Trophoblast cell (in vitro differentiated cells and primary cell): ENCODE measurements around the gene CCDC106.

Experiments used
- DNase-seq, 2 donors: peaks; one replicate each; pipeline ENCODE4 v3.0.0-alpha.2; 2016
- H2AFZ ChIP-seq: 2 replicates; pipeline ENCODE4 v1.6.1; 2013; ENCODE audit warnings: low read length, moderate library complexity, mild to moderate bottlenecking; ENCODE audit not compliant: insufficient read depth, poor library complexity
- H2AK5ac ChIP-seq: 2 replicates; pipeline ENCODE4 v1.6.1; 2013; ENCODE audit warnings: mild to moderate bottlenecking, low read length
- H2BK120ac ChIP-seq: 2 replicates; pipeline ENCODE4 v1.6.1; 2013; ENCODE audit warnings: low read length, mild to moderate bottlenecking, moderate library complexity; ENCODE audit not compliant: insufficient read depth, poor library complexity
- H2BK12ac ChIP-seq: 2 replicates; pipeline ENCODE4 v1.6.1; 2013; ENCODE audit warnings: mild to moderate bottlenecking, low read length, moderate library complexity
- H2BK5ac ChIP-seq: 2 replicates; pipeline ENCODE4 v1.6.1; 2013; ENCODE audit warnings: low read length, low read depth, moderate library complexity, mild to moderate bottlenecking; ENCODE audit not compliant: poor library complexity
- H3K14ac ChIP-seq: 2 replicates; pipeline ENCODE4 v1.6.1; 2013; ENCODE audit warnings: mild to moderate bottlenecking, low read length
- H3K18ac ChIP-seq: 2 replicates; pipeline ENCODE4 v1.6.1; 2013; ENCODE audit warnings: mild to moderate bottlenecking, low read length
- H3K23ac ChIP-seq: 2 replicates; pipeline ENCODE4 v1.6.1; 2013; ENCODE audit warnings: low read length
- H3K27ac ChIP-seq: 2 replicates; pipeline ENCODE4 v1.5.1; 2013; ENCODE audit warnings: low read depth, mild to moderate bottlenecking, inconsistent platforms, low read length, moderate library complexity
- H3K27me3 ChIP-seq: 2 replicates; pipeline ENCODE4 v1.6.1; 2013; ENCODE audit warnings: inconsistent platforms, mild to moderate bottlenecking, low read length, moderate library complexity; ENCODE audit not compliant: insufficient read depth
- H3K36me3 ChIP-seq, 2 experiments: 1 replicate in 1 of 2; 2 replicates in 1 of 2; pipeline ENCODE4 v1.6.1; 2013; ENCODE audit warnings: low read length in 2 of 2, mild to moderate bottlenecking in 2 of 2, moderate library complexity in 1 of 2; ENCODE audit not compliant: insufficient read depth in 2 of 2, control insufficient read depth in 1 of 2
- H3K4ac ChIP-seq: 2 replicates; pipeline ENCODE4 v1.6.1; 2013; ENCODE audit warnings: low read depth, mild to moderate bottlenecking, low read length, moderate library complexity
- H3K4me1 ChIP-seq, 2 experiments: 1 replicate in 1 of 2; 2 replicates in 1 of 2; pipeline ENCODE4 v1.6.1; 2013; ENCODE audit warnings: low read length in 2 of 2, mild to moderate bottlenecking in 2 of 2, moderate library complexity in 1 of 2; ENCODE audit not compliant: insufficient read depth in 2 of 2, control insufficient read depth in 1 of 2
- H3K4me2 ChIP-seq: 2 replicates; pipeline ENCODE4 v1.6.1; 2013; ENCODE audit warnings: inconsistent platforms, mild to moderate bottlenecking, low read length, moderate library complexity
- H3K4me3 ChIP-seq: 2 replicates; pipeline ENCODE4 v1.5.1; 2013; ENCODE audit warnings: mild to moderate bottlenecking, low read depth, low read length, inconsistent platforms
- H3K79me1 ChIP-seq: one replicate; pipeline ENCODE4 v1.6.1; 2013; ENCODE audit warnings: low read length
- H3K79me2 ChIP-seq: 2 replicates; pipeline ENCODE4 v1.6.1; 2013; ENCODE audit warnings: low read length, mild to moderate bottlenecking; ENCODE audit not compliant: control insufficient read depth, insufficient read depth, poor library complexity
- H3K9ac ChIP-seq: 2 replicates; pipeline ENCODE4 v1.6.1; 2013; ENCODE audit warnings: mild to moderate bottlenecking, low read length
- H3K9me3 ChIP-seq: 2 replicates; pipeline ENCODE4 v1.6.1; 2013; ENCODE audit warnings: low read depth, mild to moderate bottlenecking, control low read depth, inconsistent platforms, low read length; ENCODE audit not compliant: insufficient read depth
- H4K12ac ChIP-seq: 2 replicates; pipeline ENCODE4 v1.6.1; 2013; ENCODE audit warnings: low read depth, mild to moderate bottlenecking, low read length, moderate library complexity
- H4K8ac ChIP-seq: 2 replicates; pipeline ENCODE4 v1.6.1; 2013; ENCODE audit warnings: low read depth, mild to moderate bottlenecking, low read length, moderate library complexity
- H4K91ac ChIP-seq: one replicate; pipeline ENCODE4 v1.6.1; 2013; ENCODE audit warnings: low read depth, mild to moderate bottlenecking, low read length, moderate library complexity
- WGBS: extraction: QIAGEN DNeasy Blood & Tissue Kit; methylation state at CpG from one replicate; pipeline ENCODE4 v1.1.7; 2013; ENCODE audit warnings: missing lambda C conversion rate; ENCODE audit not compliant: insufficient read length, insufficient coverage; ENCODE audit errors: extremely low coverage; 5-methylcytosine and 5-hydroxymethylcytosine counted together

Gene CCDC106

DNA sequence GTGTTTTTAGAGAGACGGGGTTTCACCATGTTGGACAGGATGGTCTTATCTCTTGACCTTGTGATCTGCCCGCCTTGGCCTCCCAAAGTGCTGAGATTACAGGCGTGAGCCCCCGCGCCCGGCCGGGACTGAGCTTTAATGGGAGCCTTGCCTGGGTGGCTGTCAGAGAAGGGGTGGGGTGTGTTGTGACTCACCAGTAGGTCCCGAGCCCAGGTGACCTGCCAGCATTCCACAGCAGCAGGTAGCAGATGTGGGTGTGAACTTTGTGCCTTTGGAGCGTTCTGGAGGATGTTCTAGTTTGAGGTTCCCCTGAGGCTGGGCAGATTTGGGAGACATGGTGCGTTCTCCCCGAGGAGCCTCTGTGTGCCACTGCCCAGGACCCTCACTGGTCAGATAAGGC is 19.9 kb downstream of the CCDC106 start:
- Histone ChIP-seq H3K18ac (no peak overlapping the region), H3K4me3 (no peak overlapping the region), H3K23ac (no peak overlapping the region), H3K9me3 (peaks cover 2% of the 10 kb centered on the region), H2AFZ (no peak overlapping the region), H3K79me2 (no peaks in the 10 kb centered on the region), H4K12ac (no peak overlapping the region), H3K27me3 (no peaks in the 10 kb centered on the region), H4K91ac (no peak overlapping the region), H3K79me1 (no peaks in the 10 kb centered on the region), H3K4me2 (no peak overlapping the region), H2BK120ac (no peak overlapping the region), H2BK5ac (no peak overlapping the region), H3K27ac (no peak overlapping the region), H4K8ac (no peak overlapping the region), H2AK5ac (no peak overlapping the region), H3K4me1 (peaks cover 0 to 3% of the 10 kb centered on the region in 2 experiments), H2BK12ac (no peak overlapping the region), H3K4ac (no peak overlapping the region), H3K14ac (no peak overlapping the region), H3K9ac (no peak overlapping the region), H3K36me3 (peaks cover 76 to 87% of the 10 kb centered on the region in 2 experiments)
- peak; percentile 43 to 63 for DNase-seq
- no CpG with 5 or more reads among the region's 11 CpGs for WGBS

DNA sequence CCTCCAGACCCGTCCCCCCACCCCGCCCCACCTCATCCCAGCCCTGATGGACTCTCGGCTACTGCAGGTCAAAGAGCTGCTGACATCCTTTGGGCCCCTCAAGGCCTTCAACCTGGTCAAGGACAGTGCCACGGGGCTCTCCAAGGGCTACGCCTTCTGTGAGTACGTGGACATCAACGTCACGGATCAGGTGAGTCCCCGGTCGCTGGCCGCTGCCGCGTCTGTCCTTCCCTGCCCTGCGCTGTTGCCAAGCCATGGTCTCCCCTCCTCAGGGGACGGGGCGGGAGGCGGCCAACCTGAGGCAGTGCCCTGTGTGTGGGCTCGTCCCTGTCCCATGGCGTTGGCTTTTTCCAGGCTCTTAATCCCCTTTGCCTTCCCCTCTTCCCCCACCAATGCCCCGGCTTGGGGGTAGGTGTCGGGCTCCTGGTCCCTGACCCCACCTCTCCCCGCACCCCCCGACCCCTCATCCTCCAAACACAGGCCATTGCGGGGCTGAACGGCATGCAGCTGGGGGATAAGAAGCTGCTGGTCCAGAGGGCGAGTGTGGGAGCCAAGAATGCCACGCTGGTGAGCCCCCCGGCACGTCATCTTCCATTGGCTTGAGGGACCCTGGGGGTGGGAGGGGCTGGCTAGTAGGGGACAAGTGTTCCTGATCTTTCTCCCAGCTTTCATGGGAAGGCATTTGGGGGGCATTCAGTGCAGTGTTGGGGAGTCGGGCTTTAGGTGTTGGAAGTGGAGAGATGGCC is 20.8 kb downstream of the CCDC106 start:
- Histone ChIP-seq H3K23ac (no peak overlapping the region), H3K27me3 (no peaks in the 10 kb centered on the region), H3K27ac (no peak overlapping the region), H2BK5ac (no peak overlapping the region), H3K4ac (peak overlapping the region; percentile 6), H2BK12ac (no peak overlapping the region), H3K4me3 (no peak overlapping the region), H3K14ac (no peak overlapping the region), H4K8ac (no peak overlapping the region), H4K12ac (no peak overlapping the region), H3K36me3 (peaks cover 72 to 84% of the 10 kb centered on the region in 2 experiments), H2BK120ac (no peak overlapping the region), H3K9ac (no peak overlapping the region), H3K79me1 (no peaks in the 10 kb centered on the region), H2AFZ (no peak overlapping the region), H3K79me2 (no peaks in the 10 kb centered on the region), H2AK5ac (no peak overlapping the region), H3K4me2 (no peak overlapping the region), H4K91ac (no peak overlapping the region), H3K4me1 (peaks cover 0 to 3% of the 10 kb centered on the region in 2 experiments), H3K18ac (no peak overlapping the region), H3K9me3 (peaks cover 2% of the 10 kb centered on the region)
- no CpG with 5 or more reads among the region's 30 CpGs for WGBS
- DNase-seq: no peak

DNA sequence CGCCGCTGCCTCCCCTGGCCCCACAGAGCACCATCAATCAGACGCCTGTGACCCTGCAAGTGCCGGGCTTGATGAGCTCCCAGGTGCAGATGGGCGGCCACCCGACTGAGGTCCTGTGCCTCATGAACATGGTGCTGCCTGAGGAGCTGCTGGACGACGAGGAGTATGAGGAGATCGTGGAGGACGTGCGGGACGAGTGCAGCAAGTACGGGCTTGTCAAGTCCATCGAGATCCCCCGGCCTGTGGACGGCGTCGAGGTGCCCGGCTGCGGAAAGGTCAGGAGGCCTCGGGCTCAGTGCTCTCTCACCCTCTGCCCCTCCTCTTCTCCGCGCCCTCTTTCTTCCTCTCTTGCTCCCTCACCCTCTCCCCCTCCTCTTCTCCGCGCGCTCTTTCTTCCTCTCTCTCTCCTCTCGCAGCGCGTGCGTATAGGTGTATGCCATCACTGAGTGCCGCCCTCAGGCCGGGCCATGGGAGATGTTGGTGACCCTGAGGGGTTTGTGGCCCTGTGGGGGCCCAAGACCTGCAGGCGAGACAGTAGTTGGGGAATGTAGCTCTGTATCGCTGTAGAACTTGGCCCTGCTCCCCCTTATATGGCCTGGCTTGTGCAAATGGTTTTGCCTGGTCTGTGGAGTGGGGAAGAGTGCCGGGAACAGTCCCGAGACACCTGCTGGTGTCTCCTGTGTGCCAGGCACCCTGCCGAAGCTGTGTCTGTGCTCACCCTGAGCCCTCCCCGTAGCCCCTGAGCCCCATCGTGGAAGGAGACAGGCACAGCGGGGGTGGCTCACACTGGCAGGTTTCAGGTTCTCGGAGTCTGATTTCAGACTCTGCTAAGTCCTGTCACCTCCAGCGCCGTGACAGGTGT is 21.6 kb downstream of the CCDC106 start:
- WGBS: 93% methylated on average over 5 of the region's 43 CpGs
- H3K79me2 ChIP-seq: no peaks in the 10 kb centered on the region

DNA sequence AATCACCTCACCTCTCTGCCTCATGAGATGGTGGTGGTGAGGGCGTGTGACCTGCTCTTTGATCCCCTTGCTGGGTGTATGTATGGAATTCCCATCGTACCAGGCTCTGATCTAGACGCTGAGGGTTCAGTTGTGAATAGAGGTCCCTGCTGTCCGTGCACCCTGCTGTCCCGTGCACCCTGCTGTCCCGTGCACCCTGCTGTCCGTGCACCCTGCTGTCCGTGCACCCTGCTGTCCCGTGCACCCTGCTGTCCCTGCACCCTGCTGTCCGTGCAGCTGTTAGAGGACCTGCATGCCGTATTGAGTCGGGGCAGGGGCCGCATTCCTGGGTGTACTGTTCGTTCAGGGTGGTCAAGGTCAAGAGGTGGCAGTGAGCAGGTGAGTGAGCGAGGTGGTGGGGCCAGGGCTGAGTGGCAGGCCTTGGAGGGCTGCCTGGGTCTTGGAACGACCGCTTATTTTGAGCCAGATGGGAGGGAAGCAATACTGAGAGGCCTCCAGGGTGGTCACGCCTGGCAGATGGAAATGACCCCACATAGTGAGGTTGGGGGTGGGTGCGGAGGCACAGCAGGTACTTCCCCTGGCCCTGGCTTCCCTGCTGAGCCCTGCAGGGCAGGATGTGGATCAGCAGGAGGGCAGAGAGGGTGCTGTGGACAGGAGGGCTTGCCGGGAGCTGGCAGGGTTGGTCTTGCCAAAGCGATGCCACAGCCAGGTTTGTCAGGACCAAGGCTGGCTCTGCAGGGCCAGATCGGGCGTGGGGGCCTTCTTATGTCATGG is 22.5 kb downstream of the CCDC106 start:
- H3K4me2 ChIP-seq: no peak overlapping the region
- H3K9me3 ChIP-seq: peaks cover 2% of the 10 kb centered on the region
- H2BK12ac ChIP-seq: no peak overlapping the region
- WGBS: no CpG with 5 or more reads among the region's 23 CpGs
- H3K23ac ChIP-seq: no peak overlapping the region
- no peak overlapping the region for H2BK120ac ChIP-seq
- H3K14ac ChIP-seq: no peak overlapping the region
- no peaks in the 10 kb centered on the region for H3K27me3 ChIP-seq
- no peak overlapping the region for H4K91ac ChIP-seq
- no peak overlapping the region for H3K9ac ChIP-seq
- H4K12ac ChIP-seq: no peak overlapping the region
- H3K4ac ChIP-seq: no peak overlapping the region
- peaks cover 4% of the 10 kb centered on the region for H3K79me2 ChIP-seq
- H3K36me3 ChIP-seq: peaks cover 62 to 74% of the 10 kb centered on the region in 2 experiments
- H4K8ac ChIP-seq: no peak overlapping the region
- H2AFZ ChIP-seq: no peak overlapping the region
- no peak for DNase-seq
- H2AK5ac ChIP-seq: no peak overlapping the region
- H3K18ac ChIP-seq: no peak overlapping the region
- H3K4me3 ChIP-seq: peak overlapping the region; percentile 8
- H3K27ac ChIP-seq: no peak overlapping the region
- peaks cover 0 to 3% of the 10 kb centered on the region in 2 experiments for H3K4me1 ChIP-seq
- peaks cover 4% of the 10 kb centered on the region for H3K79me1 ChIP-seq
- no peak overlapping the region for H2BK5ac ChIP-seq

More for the DNA sequence above, 21.6 kb downstream of the CCDC106 start:
- no peak for DNase-seq
- no peak overlapping the region for H2AK5ac ChIP-seq
- peaks cover 68 to 80% of the 10 kb centered on the region in 2 experiments for H3K36me3 ChIP-seq
- peaks cover 0 to 3% of the 10 kb centered on the region in 2 experiments for H3K4me1 ChIP-seq
- peaks cover 2% of the 10 kb centered on the region for H3K9me3 ChIP-seq
- H3K79me1 ChIP-seq: no peaks in the 10 kb centered on the region
- H2AFZ ChIP-seq: no peak overlapping the region
- H2BK5ac ChIP-seq: no peak overlapping the region
- no peak overlapping the region for H3K4ac ChIP-seq
- no peak overlapping the region for H3K14ac ChIP-seq
- no peak overlapping the region for H3K4me3 ChIP-seq
- no peak overlapping the region for H3K9ac ChIP-seq
- H2BK12ac ChIP-seq: no peak overlapping the region
- H4K8ac ChIP-seq: no peak overlapping the region
- H3K4me2 ChIP-seq: no peak overlapping the region
- H3K23ac ChIP-seq: no peak overlapping the region
- no peak overlapping the region for H3K18ac ChIP-seq
- no peak overlapping the region for H4K91ac ChIP-seq
- H3K27me3 ChIP-seq: no peaks in the 10 kb centered on the region
- no peak overlapping the region for H3K27ac ChIP-seq
- H4K12ac ChIP-seq: no peak overlapping the region
- H2BK120ac ChIP-seq: no peak overlapping the region
